HG03439 (cell line): ENCODE data around the gene ELF2.
"Not testable (repeated sequence)": the region's sequence is repeated elsewhere in the genome, so short reads cannot be mapped to it uniquely, and the experiment has no call there.

Experiments
- ATAC-seq: cut with Tn5 transposase; IDR thresholded peaks from one replicate; pipeline ENCODE4 v1.9.1; 2021; ENCODE audit warnings: mild to moderate bottlenecking, moderate library complexity; ENCODE audit not compliant: unreplicated experiment

Gene ELF2

GRCh38 chr4:139188648-139189416 lies 11.8 kb upstream of the ELF2 start:
- ATAC-seq, result no peak

- ATAC-seq, result no peak
These were observed 7.1 kb upstream of the ELF2 start for GRCh38 chr4:139184129-139184528.

- peak; percentile 70 for ATAC-seq
These were observed 1.0 kb upstream of the ELF2 start for GRCh38 chr4:139177869-139178619.

- ATAC-seq, result peak; percentile 22
These were observed 543 bp downstream of the ELF2 start for GRCh38 chr4:139176302-139177048.

GRCh38 chr4:139175646-139176301 lies 1.2 kb downstream of the ELF2 start:
- peak; percentile 0 for ATAC-seq

- no peak for ATAC-seq
These were observed 4.9 kb downstream of the ELF2 start for GRCh38 chr4:139171876-139172691.

GRCh38 chr4:139170932-139171331 lies 6.1 kb downstream of the ELF2 start:
- ATAC-seq, result no peak

- ATAC-seq, result no peak
These were observed 9.1 kb downstream of the ELF2 start for GRCh38 chr4:139167774-139168444.

GRCh38 chr4:139164731-139165130 lies 12.3 kb downstream of the ELF2 start:
- no peak for ATAC-seq

GRCh38 chr4:139163806-139164206 lies 13.2 kb downstream of the ELF2 start:
- no peak for ATAC-seq

GRCh38 chr4:139157977-139158376 lies 19.0 kb downstream of the ELF2 start:
- not testable (repeated sequence) for ATAC-seq

- no peak for ATAC-seq
These were observed 22.0 kb downstream of the ELF2 start for GRCh38 chr4:139154952-139155557.

GRCh38 chr4:139154538-139154937 lies 22.5 kb downstream of the ELF2 start:
- ATAC-seq, result no peak

GRCh38 chr4:139154134-139154421 lies 22.9 kb downstream of the ELF2 start:
- no peak for ATAC-seq

- no peak for ATAC-seq
These were observed 23.4 kb downstream of the ELF2 start for GRCh38 chr4:139153411-139154133.

- no peak for ATAC-seq
These were observed 24.8 kb downstream of the ELF2 start for GRCh38 chr4:139152249-139152648.

GRCh38 chr4:139146926-139147629 lies 29.9 kb downstream of the ELF2 start:
- ATAC-seq, result no peak

GRCh38 chr4:139145552-139145932 lies 31.5 kb downstream of the ELF2 start:
- ATAC-seq, result no peak
